ENCODE results near the gene NPAS3.

Gene NPAS3

GRCh38 chr14:33685698-33686097, 747.0 kb downstream of the NPAS3 start:
- POLR2A ChIA-PET (ENCODE audit: low non-redundant PET): no interaction called here
- peak overlapping the region; percentile 88 for H3K27ac ChIP-seq
- TF ChIP-seq CTCF (conservative IDR thresholded peaks at IDR 0.05; ENCODE audit: low read depth): no peak
- DNase-seq (ENCODE audit: low spot score): no peak
- CTCF ChIA-PET: no interaction called here

- no peak for TF ChIP-seq CTCF (conservative IDR thresholded peaks at IDR 0.05; ENCODE audit: low read depth)
- CTCF ChIA-PET: no interaction called here
- DNase-seq (ENCODE audit: low spot score): peak; percentile 85
- H3K27ac ChIP-seq: peak overlapping the region; percentile 88
- POLR2A ChIA-PET (ENCODE audit: low non-redundant PET): no interaction called here
These were observed 747.5 kb downstream of the NPAS3 start for GRCh38 chr14:33686218-33686617.

GRCh38 chr14:33686856-33687255, 748.2 kb downstream of the NPAS3 start:
- TF ChIP-seq CTCF (conservative IDR thresholded peaks at IDR 0.05; ENCODE audit: low read depth): no peak
- POLR2A ChIA-PET (ENCODE audit: low non-redundant PET): no interaction called here
- peak overlapping the region; percentile 88 for H3K27ac ChIP-seq
- CTCF ChIA-PET: no interaction called here
- no peak for DNase-seq (ENCODE audit: low spot score)

- DNase-seq (ENCODE audit: low spot score): no peak
- ChIA-PET POLR2A (ENCODE audit: low non-redundant PET) (no interaction called here), CTCF (no interaction called here)
- TF ChIP-seq CTCF (conservative IDR thresholded peaks at IDR 0.05; ENCODE audit: low read depth): no peak
- H3K27ac ChIP-seq: no peak overlapping the region
These were observed 751.0 kb downstream of the NPAS3 start for GRCh38 chr14:33689680-33690079.

- DNase-seq (ENCODE audit: low spot score): peak; percentile 43
- no peak for TF ChIP-seq CTCF (conservative IDR thresholded peaks at IDR 0.05; ENCODE audit: low read depth)
- CTCF ChIA-PET: interaction anchor here (0.5 kb wide), 1 partner anchor 16 kb away, joined by 3 read pairs; no protein-coding TSS in a partner anchor
- POLR2A ChIA-PET (ENCODE audit: low non-redundant PET): no interaction called here
- H3K27ac ChIP-seq: no peak overlapping the region
These were observed 753.2 kb downstream of the NPAS3 start for GRCh38 chr14:33691907-33692306.

- CTCF ChIA-PET: interaction anchor here (0.6 to 0.7 kb wide), 3 partner anchors 63 to 796 kb away, joined by 3 to 4 read pairs (median 4); no protein-coding TSS in a partner anchor
- H3K27ac ChIP-seq: no peak overlapping the region
- POLR2A ChIA-PET (ENCODE audit: low non-redundant PET): no interaction called here
- no peak for TF ChIP-seq CTCF (conservative IDR thresholded peaks at IDR 0.05; ENCODE audit: low read depth)
- DNase-seq (ENCODE audit: low spot score): no peak
These were observed 754.1 kb downstream of the NPAS3 start for GRCh38 chr14:33692762-33693161.

GRCh38 chr14:33693237-33693636, 754.6 kb downstream of the NPAS3 start:
- DNase-seq (ENCODE audit: low spot score): no peak
- TF ChIP-seq CTCF (conservative IDR thresholded peaks at IDR 0.05; ENCODE audit: low read depth): no peak
- ChIA-PET CTCF (interaction anchor here (0.7 kb wide), 1 partner anchor 797 kb away, joined by 4 read pairs; no protein-coding TSS in a partner anchor), POLR2A (ENCODE audit: low non-redundant PET) (no interaction called here)
- H3K27ac ChIP-seq: no peak overlapping the region

Measured in RWPE1 (cell line).